ENCODE results near the gene NPVF. TPM values are rescaled to one million over a fixed set of nuclear protein-coding genes. Genes with fewer than 3 reads are reported as not detected.

The NPVF gene
- total and polyA plus RNA-seq, 2 of the 4 experiments (the other 2 are of a cell fraction) = not detected

DNA sequence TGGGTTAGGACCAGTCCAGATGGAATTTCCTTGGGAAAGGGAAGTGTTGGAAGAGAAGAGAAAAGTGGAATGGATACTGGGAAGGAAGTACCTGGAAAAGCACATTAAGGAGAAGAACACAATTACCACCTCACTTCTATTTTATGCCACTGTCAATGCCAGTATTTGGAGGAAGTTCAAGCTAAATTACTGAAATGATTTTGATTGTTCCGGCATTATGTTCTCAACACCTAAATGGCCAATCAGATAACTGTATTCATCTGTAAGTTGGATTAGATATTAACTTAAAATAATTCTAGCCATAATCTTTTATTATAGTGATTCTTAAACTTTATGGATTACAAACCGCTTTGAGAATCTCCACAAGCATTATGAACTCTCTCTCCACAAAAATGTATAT is 7.3 kb downstream of the NPVF start:
- dilution Hi-C loops (cut with HindIII; ENCODE audit: low sequenced_read_pairs, unreplicated experiment) = no loop called here
- no peaks in the 10 kb centered on the region for H3K79me1 ChIP-seq (ENCODE audit: low read depth in 1 of 2, low read length in 2 of 2)
- no peak overlapping the region for H3K27ac ChIP-seq (ENCODE audit: insufficient read depth, low read length)
- no peak for DNase-seq
- CTCF ChIA-PET = no interaction called here
- ATAC-seq (ENCODE audit: low read depth) = no peak
- H3K4ac ChIP-seq (ENCODE audit: low read depth, low read length) = no peak overlapping the region
- H3K4me3 ChIP-seq (ENCODE audit: insufficient read depth, low read depth, low read length) = no peak overlapping the region
- H4K5ac ChIP-seq (ENCODE audit: low read depth, low read length) = no peak overlapping the region
- no peak overlapping the region for H2AK5ac ChIP-seq (ENCODE audit: low read depth, low read length)
- peaks cover 4% of the 10 kb centered on the region for H3K27me3 ChIP-seq (ENCODE audit: control insufficient read depth, insufficient read depth, low read length)
- POLR2A ChIA-PET (ENCODE audit: unreplicated experiment) = no interaction called here
- no peaks in the 10 kb centered on the region for H3K9me1 ChIP-seq (ENCODE audit: insufficient read depth, low read length)
- no peaks in the 10 kb centered on the region for H3K36me3 ChIP-seq (ENCODE audit: control insufficient read depth, insufficient read depth, low read length)
- H2AFZ ChIP-seq (replicated peaks; ENCODE audit: low read length, poor library complexity) = no peak overlapping the region
- no peak overlapping the region for H3K4me2 ChIP-seq (ENCODE audit: low read depth, low read length)
- WGBS, 2 experiments (ENCODE audit: extremely low coverage in 2 of 2, insufficient read length in 1 of 2) = no CpG with 5 or more reads among the region's 2 CpGs
- in situ Hi-C loops (cut with MboI; ENCODE audit: low sequenced_read_pairs) = no loop called here
- no peak overlapping the region for H3K9ac ChIP-seq (ENCODE audit: low read depth, low read length)
- no peak overlapping the region for H3K14ac ChIP-seq (replicated peaks; ENCODE audit: low read depth, low read length)
- H4K20me1 ChIP-seq (ENCODE audit: insufficient read depth, low read length) = no peaks in the 10 kb centered on the region
- no peak overlapping the region for H2BK15ac ChIP-seq (ENCODE audit: low read depth, low read length)
- no peaks in the 10 kb centered on the region for H3K4me1 ChIP-seq (ENCODE audit: control insufficient read depth, insufficient read depth, low read length)
- no peaks in the 10 kb centered on the region for H3K9me3 ChIP-seq (ENCODE audit: control insufficient read depth, insufficient read depth, low read length)
- intact Hi-C loops (cut with micrococcal nuclease) = no loop called here
- H2BK20ac ChIP-seq (ENCODE audit: low read depth, low read length) = no peak overlapping the region
- no peak overlapping the region for H3K18ac ChIP-seq (ENCODE audit: low read depth, low read length)
- H2BK120ac ChIP-seq (ENCODE audit: low read depth, low read length) = no peak overlapping the region
- no TSS peak for BruUV-seq (replicated peaks)
- no peak overlapping the region for H4K91ac ChIP-seq (ENCODE audit: insufficient read depth, low read depth, low read length)
- H2BK5ac ChIP-seq (ENCODE audit: low read depth, low read length, poor library complexity, severe bottlenecking) = no peak overlapping the region
- H4K8ac ChIP-seq (ENCODE audit: low read depth in 2 of 2, low read length in 2 of 2) = no peak overlapping the region
- no peak for TF ChIP-seq CHD1 (IDR thresholded peaks at IDR 0.05; ENCODE audit: low read depth, low read length)
- TF ChIP-seq RAD21 (IDR thresholded peaks at IDR 0.05; ENCODE audit: low read length) = no peak
- no peak for TF ChIP-seq BHLHE40 (IDR thresholded peaks at IDR 0.05; ENCODE audit: low read depth, low read length)
- TF ChIP-seq CTCF (conservative IDR thresholded peaks at IDR 0.05; ENCODE audit: low read depth, low read length) = no peak
- TF ChIP-seq POLR2A (IDR thresholded peaks at IDR 0.05; ENCODE audit: low read depth, low read length) = no peak
- TF ChIP-seq FOS (IDR thresholded peaks at IDR 0.05; ENCODE audit: low read depth, low read length) = no peak
- TF ChIP-seq SMC3 (IDR thresholded peaks at IDR 0.05; ENCODE audit: low read depth, low read length) = no peak
- TF ChIP-seq NFE2L2 (IDR thresholded peaks at IDR 0.05; ENCODE audit: low read depth, low read length) = no peak
- TF ChIP-seq MAZ (IDR thresholded peaks at IDR 0.05; ENCODE audit: borderline replicate concordance, low read depth, low read length) = no peak
- no peak for TF ChIP-seq RCOR1 (IDR thresholded peaks at IDR 0.05; ENCODE audit: insufficient replicate concordance, low read length)
- TF ChIP-seq MAFK (IDR thresholded peaks at IDR 0.05; ENCODE audit: low read depth, low read length) = no peak
- no peak for TF ChIP-seq USF2 (IDR thresholded peaks at IDR 0.05; ENCODE audit: low read depth, low read length)
- TF ChIP-seq MXI1 (IDR thresholded peaks at IDR 0.05; ENCODE audit: borderline replicate concordance, low read depth, low read length) = no peak
- TF ChIP-seq RFX5 (IDR thresholded peaks at IDR 0.05; ENCODE audit: low read depth, low read length) = no peak
- TF ChIP-seq ELK1 (IDR thresholded peaks at IDR 0.05; ENCODE audit: borderline replicate concordance, low read depth, low read length) = no peak
- TF ChIP-seq CEBPB (IDR thresholded peaks at IDR 0.05; ENCODE audit: low read depth, low read length) = no peak
- H3K23ac ChIP-seq (ENCODE audit: low read depth, low read length) = no peak overlapping the region
- H3K56ac ChIP-seq (ENCODE audit: extremely low read depth, insufficient read depth, low read length) = no peak overlapping the region
- H2AK9ac ChIP-seq (replicated peaks; ENCODE audit: low read depth, low read length, poor library complexity) = no peak overlapping the region

Data from IMR-90 (cell line).